CD4-positive, alpha-beta T cell treated with Interleukin-2 at 100 ng/mL for 4 hours (primary cell): ENCODE results near the gene FLRT1.
A peak's percentile ranks its signal among the peaks of the same experiment; 100 is the strongest.

ENCODE experiments used
- DNase-seq: peaks from one replicate; pipeline ENCODE4 v3.0.0-alpha.2; 2020; ENCODE audit warnings: low spot score

The FLRT1 gene

GRCh38 chr11:64048042-64048854 lies 12.5 kb downstream of the FLRT1 start:
- no peak for DNase-seq

GRCh38 chr11:64049509-64049908 lies 13.8 kb downstream of the FLRT1 start:
- DNase-seq: no peak

- no peak for DNase-seq
Measured at GRCh38 chr11:64051297-64051696, 15.6 kb downstream of the FLRT1 start.

- no peak for DNase-seq
Measured at GRCh38 chr11:64052436-64052835, 16.7 kb downstream of the FLRT1 start.

- no peak for DNase-seq
Measured at GRCh38 chr11:64052938-64053622, 17.3 kb downstream of the FLRT1 start.

- no peak for DNase-seq
Measured at GRCh38 chr11:64053699-64054098, 18.0 kb downstream of the FLRT1 start.

- no peak for DNase-seq
Measured at GRCh38 chr11:64055077-64055476, 19.3 kb downstream of the FLRT1 start.

GRCh38 chr11:64056213-64056785 lies 20.6 kb downstream of the FLRT1 start:
- no peak for DNase-seq

- no peak for DNase-seq
Measured at GRCh38 chr11:64056861-64057260, 21.1 kb downstream of the FLRT1 start.

GRCh38 chr11:64057890-64058289 lies 22.2 kb downstream of the FLRT1 start:
- DNase-seq: no peak

- no peak for DNase-seq
Measured at GRCh38 chr11:64058494-64058893, 22.8 kb downstream of the FLRT1 start.

GRCh38 chr11:64059339-64060140 lies 23.8 kb downstream of the FLRT1 start:
- no peak for DNase-seq

- DNase-seq: no peak
Measured at GRCh38 chr11:64060263-64060860, 24.6 kb downstream of the FLRT1 start.

- DNase-seq: peak; percentile 31
Measured at GRCh38 chr11:64060861-64061444, 25.2 kb downstream of the FLRT1 start.

- DNase-seq: no peak
Measured at GRCh38 chr11:64062185-64063039, 26.7 kb downstream of the FLRT1 start.

- DNase-seq: no peak
Measured at GRCh38 chr11:64063777-64064176, 28.0 kb downstream of the FLRT1 start.

GRCh38 chr11:64064374-64065140 lies 28.8 kb downstream of the FLRT1 start:
- no peak for DNase-seq

GRCh38 chr11:64065141-64065465 lies 29.4 kb downstream of the FLRT1 start:
- no peak for DNase-seq

GRCh38 chr11:64065712-64066111 lies 30.0 kb downstream of the FLRT1 start:
- DNase-seq: no peak
